ENCODE data around the gene CHRNA9. TPM values are rescaled to one million over a fixed set of nuclear protein-coding genes. Genes with fewer than 3 reads are reported as not detected.

Gene CHRNA9
- total RNA-seq, 1 experiment from 2014 or later = 2.0 TPM

DNA sequence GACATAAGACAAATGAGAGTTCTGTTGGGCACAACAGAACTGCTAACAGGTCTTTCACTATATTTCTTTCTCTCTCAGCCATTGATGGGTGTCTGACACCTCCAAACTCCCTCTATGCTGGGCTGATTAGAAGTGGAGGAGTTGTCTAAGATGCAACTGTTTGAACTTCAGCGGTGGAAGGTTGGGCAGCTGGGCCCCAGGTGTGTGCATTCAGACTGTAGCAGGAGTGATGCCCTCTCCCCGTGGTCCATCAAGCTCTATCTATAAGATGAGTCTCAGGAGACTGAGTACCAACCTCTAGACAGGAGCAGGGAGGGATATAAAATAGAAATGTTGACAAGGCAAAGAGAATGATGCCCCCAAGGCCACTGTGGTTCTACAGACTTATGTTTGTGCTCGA, 28.2 kb upstream of the CHRNA9 start:
- TF ChIP-seq, protein P1, sequence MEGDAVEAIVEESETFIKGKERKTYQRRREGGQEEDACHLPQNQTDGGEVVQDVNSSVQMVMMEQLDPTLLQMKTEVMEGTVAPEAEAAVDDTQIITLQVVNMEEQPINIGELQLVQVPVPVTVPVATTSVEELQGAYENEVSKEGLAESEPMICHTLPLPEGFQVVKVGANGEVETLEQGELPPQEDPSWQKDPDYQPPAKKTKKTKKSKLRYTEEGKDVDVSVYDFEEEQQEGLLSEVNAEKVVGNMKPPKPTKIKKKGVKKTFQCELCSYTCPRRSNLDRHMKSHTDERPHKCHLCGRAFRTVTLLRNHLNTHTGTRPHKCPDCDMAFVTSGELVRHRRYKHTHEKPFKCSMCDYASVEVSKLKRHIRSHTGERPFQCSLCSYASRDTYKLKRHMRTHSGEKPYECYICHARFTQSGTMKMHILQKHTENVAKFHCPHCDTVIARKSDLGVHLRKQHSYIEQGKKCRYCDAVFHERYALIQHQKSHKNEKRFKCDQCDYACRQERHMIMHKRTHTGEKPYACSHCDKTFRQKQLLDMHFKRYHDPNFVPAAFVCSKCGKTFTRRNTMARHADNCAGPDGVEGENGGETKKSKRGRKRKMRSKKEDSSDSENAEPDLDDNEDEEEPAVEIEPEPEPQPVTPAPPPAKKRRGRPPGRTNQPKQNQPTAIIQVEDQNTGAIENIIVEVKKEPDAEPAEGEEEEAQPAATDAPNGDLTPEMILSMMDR (IDR thresholded peaks at IDR 0.05; ENCODE audit: unreplicated experiment) = no peak
- CTCF ChIA-PET = interaction anchor here (0.5 to 3.0 kb wide), 12 partner anchors 9 to 412 kb away, joined by 3 to 10 read pairs (median 4); no protein-coding TSS in a partner anchor
- no peak for DNase-seq (ENCODE audit: unreplicated experiment)
- intact Hi-C loops (cut with micrococcal nuclease) = no loop called here
- Mint-ChIP-seq H3K9me3 (ENCODE audit: unreplicated experiment) (peaks cover 7% of the 10 kb centered on the region), H3K4me3 (ENCODE audit: unreplicated experiment) (no peak overlapping the region), H3K36me3 (ENCODE audit: insufficient read depth, unreplicated experiment) (no peaks in the 10 kb centered on the region), H3K4me1 (ENCODE audit: insufficient read depth, unreplicated experiment) (peaks cover 10% of the 10 kb centered on the region), H3K27ac (ENCODE audit: low read depth, unreplicated experiment) (no peak overlapping the region), H3K27me3 (ENCODE audit: insufficient read depth, unreplicated experiment) (no peaks in the 10 kb centered on the region)
- POLR2A ChIA-PET = interaction anchor here (1.4 kb wide), 1 partner anchor 52 kb away, joined by 3 read pairs; no protein-coding TSS in a partner anchor
- BruUV-seq (replicated peaks) = no TSS peak

DNA sequence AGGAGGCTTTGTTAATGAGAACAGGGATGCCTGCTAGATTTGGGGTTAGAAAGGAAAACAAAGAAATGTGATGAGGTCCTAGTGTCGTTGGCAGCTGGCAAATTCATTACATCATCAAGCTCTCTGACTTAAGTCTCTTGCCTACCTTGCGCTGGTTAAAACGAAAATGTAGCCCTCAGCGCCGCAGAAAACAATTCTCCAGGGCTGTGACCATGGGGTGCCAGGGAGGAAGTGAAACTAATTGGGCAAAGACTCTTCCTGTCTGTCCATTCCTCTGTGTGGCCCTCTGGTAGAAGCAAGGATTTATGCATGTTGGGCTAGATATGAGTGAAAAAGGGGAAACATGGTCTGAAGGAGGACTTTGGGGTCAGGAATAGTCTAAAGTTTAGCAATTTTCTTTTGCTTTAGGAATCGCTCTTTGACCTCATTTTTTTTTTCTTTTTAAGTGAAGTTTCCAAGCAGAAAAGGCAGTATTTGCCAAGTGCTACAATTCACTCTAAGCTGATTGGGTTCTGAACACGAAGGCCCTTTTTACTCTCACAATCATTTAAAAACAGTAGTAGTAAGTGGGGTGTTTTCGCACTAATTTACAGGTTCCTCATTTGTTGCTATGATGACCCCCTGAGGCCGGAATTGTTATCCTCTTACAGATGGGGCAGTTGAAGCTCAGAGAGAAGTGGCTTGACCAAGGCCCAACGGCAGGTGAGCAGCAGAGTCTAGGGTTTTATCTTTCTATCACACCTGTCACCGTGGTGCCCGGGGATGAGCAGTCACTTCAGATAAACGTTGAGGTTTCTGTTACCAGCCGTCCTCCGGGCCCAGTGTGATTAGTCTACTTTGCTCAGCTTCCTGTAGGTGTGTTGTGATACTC, 27.3 kb upstream of the CHRNA9 start:
- no TSS peak for BruUV-seq (replicated peaks)
- no peaks in the 10 kb centered on the region for H3K27me3 Mint-ChIP-seq (ENCODE audit: insufficient read depth, unreplicated experiment)
- H3K36me3 Mint-ChIP-seq (ENCODE audit: insufficient read depth, unreplicated experiment) = no peaks in the 10 kb centered on the region
- intact Hi-C loops (cut with micrococcal nuclease) = loop anchor here (2.0 kb wide), 1 partner anchor 251 kb away; the partner anchor contains the start of gene N4BP2
- CTCF ChIA-PET = interaction anchor here (0.5 to 3.0 kb wide), 12 partner anchors 9 to 411 kb away, joined by 3 to 10 read pairs (median 4); no protein-coding TSS in a partner anchor
- H3K4me3 Mint-ChIP-seq (ENCODE audit: unreplicated experiment) = no peak overlapping the region
- TF ChIP-seq, protein P1 (IDR thresholded peaks at IDR 0.05; ENCODE audit: unreplicated experiment) = no peak
- no peak overlapping the region for H3K27ac Mint-ChIP-seq (ENCODE audit: low read depth, unreplicated experiment)
- POLR2A ChIA-PET = interaction anchor here (0.5 to 1.6 kb wide), 7 partner anchors 10 to 286 kb away, joined by 3 to 5 read pairs (median 3); no protein-coding TSS in a partner anchor
- H3K4me1 Mint-ChIP-seq (ENCODE audit: insufficient read depth, unreplicated experiment) = peaks cover 19% of the 10 kb centered on the region
- H3K9me3 Mint-ChIP-seq (ENCODE audit: unreplicated experiment) = peaks cover 3% of the 10 kb centered on the region
- DNase-seq (ENCODE audit: unreplicated experiment) = no peak

DNA sequence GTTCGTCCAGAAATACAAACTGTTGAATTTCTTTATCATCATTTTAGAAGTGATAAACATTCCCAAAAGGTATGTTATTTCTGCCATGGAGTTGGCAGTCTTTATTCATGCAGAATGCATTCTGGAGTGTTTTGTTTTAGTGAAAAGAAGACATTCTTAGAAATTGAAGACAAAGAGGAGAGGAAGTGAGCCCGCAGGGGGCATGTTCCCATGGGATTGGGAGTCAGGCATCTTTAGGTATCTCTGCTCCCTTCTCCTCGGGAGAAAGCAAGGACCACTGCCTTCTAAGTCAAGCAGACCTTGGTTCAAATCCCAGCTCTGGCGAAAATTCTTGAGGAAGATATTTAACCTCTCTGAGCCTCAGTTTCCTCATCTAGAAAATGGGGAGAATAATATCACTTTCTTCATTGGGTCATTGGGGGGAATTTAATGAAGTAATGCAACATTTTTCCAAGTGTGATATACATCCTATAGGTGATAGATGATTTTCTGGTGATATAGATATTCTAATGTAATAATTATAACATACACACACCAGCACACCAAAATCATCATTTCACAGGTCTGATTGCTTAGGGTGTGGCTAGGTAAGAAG, 26.5 kb upstream of the CHRNA9 start:
- POLR2A ChIA-PET = interaction anchor here (0.6 to 1.6 kb wide), 6 partner anchors 9 to 156 kb away, joined by 3 to 5 read pairs (median 3); no protein-coding TSS in a partner anchor

More for the DNA sequence above, 26.5 kb upstream of the CHRNA9 start:
- BruUV-seq (replicated peaks) = no TSS peak
- Mint-ChIP-seq H3K4me1 (ENCODE audit: insufficient read depth, unreplicated experiment) (peaks cover 19% of the 10 kb centered on the region), H3K36me3 (ENCODE audit: insufficient read depth, unreplicated experiment) (no peaks in the 10 kb centered on the region), H3K4me3 (ENCODE audit: unreplicated experiment) (no peak overlapping the region), H3K9me3 (ENCODE audit: unreplicated experiment) (no peaks in the 10 kb centered on the region), H3K27me3 (ENCODE audit: insufficient read depth, unreplicated experiment) (no peaks in the 10 kb centered on the region), H3K27ac (ENCODE audit: low read depth, unreplicated experiment) (no peak overlapping the region)
- no peak for DNase-seq (ENCODE audit: unreplicated experiment)
- intact Hi-C loops (cut with micrococcal nuclease) = loop anchor here (1.0 to 2.0 kb wide), 2 partner anchors 158 to 252 kb away; partner anchors contain the start of gene N4BP2
- TF ChIP-seq, protein P1 (IDR thresholded peaks at IDR 0.05; ENCODE audit: unreplicated experiment) = no peak
- CTCF ChIA-PET = interaction anchor here (0.6 to 3.0 kb wide), 6 partner anchors 8 to 307 kb away, joined by 3 to 10 read pairs (median 6); no protein-coding TSS in a partner anchor

Measured in MCF 10A (cell line).